RWPE1 (cell line): Measurements from ENCODE around the gene AKAP9.
"Not testable (repeated sequence)": the region's sequence is repeated elsewhere in the genome, so short reads cannot be mapped to it uniquely, and the experiment has no call there.

Experiments used
- CTCF ChIA-PET: fragments of 350-600 bp; sonication (Branson Sonifier 250); formaldehyde crosslinking; extraction: SDS; loops from one replicate; lab custom pipeline; 2021; lab: Yijun Ruan, JAX
- POLR2A ChIA-PET: fragments of 400-600 bp; formaldehyde crosslinking; extraction: SDS; loops from one replicate; lab custom pipeline; 2020; ENCODE audit warnings: antibody characterized with exemption; ENCODE audit not compliant: low non-redundant PET; lab: Yijun Ruan, JAX
- DNase-seq: peaks from one replicate; pipeline ENCODE4 v3.0.0; 2012; ENCODE audit warnings: low spot score
- H3K27ac ChIP-seq: fragments of 450-650 bp; 2 replicates; pipeline ENCODE4 v1.5.1; 2017
- CTCF ChIP-seq: fragments of 450-650 bp; conservative IDR thresholded peaks from 2 replicates; pipeline ENCODE4 v1.5.1; 2017; ENCODE audit warnings: low read depth, mild to moderate bottlenecking

AKAP9 gene

GRCh38 chr7:91940572-91941341 lies at the start of gene AKAP9:
TSS of gene AKAP9 (plus strand) at chr7:91940862. CDS start at chr7:91941100, 238 bp downstream.
- peak within 1 kb of the TSS; percentile 92 for H3K27ac ChIP-seq
- ChIA-PET CTCF (interaction anchor here (1.0 kb wide), 1 partner anchor 110 kb away, joined by 3 read pairs; no protein-coding TSS in a partner anchor), POLR2A (no interaction called here)
- DNase-seq, result peak; percentile 85
- no peak for TF ChIP-seq CTCF

DNA sequence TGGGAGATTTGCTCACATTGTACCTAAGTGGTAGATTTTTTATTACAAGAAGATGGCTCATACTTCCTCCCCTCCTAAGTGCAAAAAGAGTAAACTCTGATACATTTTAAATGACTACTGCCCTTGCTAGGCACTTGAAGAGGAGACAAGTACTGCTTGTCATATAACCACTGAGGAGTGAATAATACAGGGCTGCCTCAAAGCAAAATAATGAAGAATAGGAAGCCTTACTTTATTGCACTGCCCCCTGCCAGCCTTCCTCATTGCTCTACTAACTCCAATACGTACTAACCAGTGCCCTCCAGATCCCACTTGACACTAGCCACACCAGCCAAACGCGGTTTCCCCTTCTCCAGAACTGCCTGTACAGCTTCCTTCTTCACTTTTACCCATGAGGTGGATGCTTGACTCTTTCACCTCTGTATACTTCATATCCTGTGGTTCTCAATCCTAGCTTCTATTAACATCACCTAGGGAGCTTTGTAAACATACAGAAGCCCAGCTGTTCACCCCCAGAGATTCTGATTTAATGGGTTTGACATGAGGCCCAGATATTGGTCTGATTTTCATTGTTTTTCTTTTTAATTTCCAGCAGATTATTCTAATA lies 48.5 kb upstream of the AKAP9 start:
- no peak overlapping the region for H3K27ac ChIP-seq
- POLR2A ChIA-PET, result no interaction called here
- TF ChIP-seq CTCF, result no peak
- CTCF ChIA-PET, result interaction anchor here (0.7 to 1.2 kb wide), 3 partner anchors 11 to 569 kb away, joined by 3 to 5 read pairs (median 5); no protein-coding TSS in a partner anchor
- DNase-seq, result no peak

- CTCF ChIA-PET, result interaction anchor here (0.7 to 1.2 kb wide), 3 partner anchors 12 to 568 kb away, joined by 3 to 5 read pairs (median 5); no protein-coding TSS in a partner anchor
- DNase-seq, result peak; percentile 35
- TF ChIP-seq CTCF, result no peak
- POLR2A ChIA-PET, result no interaction called here
- no peak overlapping the region for H3K27ac ChIP-seq
Observed at GRCh38 chr7:91892821-91893340, 47.8 kb upstream of the AKAP9 start.

- CTCF ChIA-PET, POLR2A ChIA-PET, DNase-seq: not testable (repeated sequence)
Observed at GRCh38 chr7:91893699-91894098, 47.0 kb upstream of the AKAP9 start.

DNA sequence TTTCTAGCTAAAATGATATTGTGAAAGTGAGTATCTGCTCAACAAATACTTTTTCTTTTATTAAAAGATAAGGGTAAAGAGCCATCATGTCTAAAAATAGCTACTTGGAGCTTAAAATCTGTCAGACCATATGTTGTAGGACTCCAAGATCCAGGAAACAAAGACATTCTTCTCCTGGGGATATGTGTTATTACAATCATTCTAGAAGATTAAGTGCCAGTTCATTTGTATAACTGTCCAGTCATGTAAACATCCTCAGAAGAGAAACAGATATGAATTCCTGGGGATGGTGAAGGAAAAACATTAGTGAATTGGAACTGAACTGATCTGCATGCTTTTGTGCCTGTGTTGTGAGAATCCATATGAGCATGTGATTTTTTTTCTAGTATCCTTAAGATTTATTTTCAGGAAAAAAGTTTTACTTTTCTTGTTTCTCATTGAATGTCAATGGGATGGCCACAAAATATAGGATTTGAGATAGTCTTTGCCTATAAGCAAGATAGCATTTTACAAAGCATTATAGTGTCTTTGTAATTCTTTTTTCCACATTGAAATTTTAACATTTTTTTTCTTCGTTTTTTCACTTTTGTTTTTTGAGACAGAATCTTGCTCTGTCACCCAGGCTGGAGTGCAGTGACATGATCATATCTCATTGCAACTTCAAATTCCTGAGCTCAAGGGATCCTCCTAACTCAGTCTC lies 45.7 kb upstream of the AKAP9 start:
- ChIA-PET CTCF (interaction anchor here (0.7 kb wide), 1 partner anchor 151 kb away, joined by 4 read pairs; no protein-coding TSS in a partner anchor), POLR2A (no interaction called here)
- no peak for TF ChIP-seq CTCF
- DNase-seq, result no peak
- no peak overlapping the region for H3K27ac ChIP-seq

More at GRCh38 chr7:91893699-91894098, 47.0 kb upstream of the AKAP9 start:
- H3K27ac ChIP-seq, result not testable (repeated sequence)

DNA sequence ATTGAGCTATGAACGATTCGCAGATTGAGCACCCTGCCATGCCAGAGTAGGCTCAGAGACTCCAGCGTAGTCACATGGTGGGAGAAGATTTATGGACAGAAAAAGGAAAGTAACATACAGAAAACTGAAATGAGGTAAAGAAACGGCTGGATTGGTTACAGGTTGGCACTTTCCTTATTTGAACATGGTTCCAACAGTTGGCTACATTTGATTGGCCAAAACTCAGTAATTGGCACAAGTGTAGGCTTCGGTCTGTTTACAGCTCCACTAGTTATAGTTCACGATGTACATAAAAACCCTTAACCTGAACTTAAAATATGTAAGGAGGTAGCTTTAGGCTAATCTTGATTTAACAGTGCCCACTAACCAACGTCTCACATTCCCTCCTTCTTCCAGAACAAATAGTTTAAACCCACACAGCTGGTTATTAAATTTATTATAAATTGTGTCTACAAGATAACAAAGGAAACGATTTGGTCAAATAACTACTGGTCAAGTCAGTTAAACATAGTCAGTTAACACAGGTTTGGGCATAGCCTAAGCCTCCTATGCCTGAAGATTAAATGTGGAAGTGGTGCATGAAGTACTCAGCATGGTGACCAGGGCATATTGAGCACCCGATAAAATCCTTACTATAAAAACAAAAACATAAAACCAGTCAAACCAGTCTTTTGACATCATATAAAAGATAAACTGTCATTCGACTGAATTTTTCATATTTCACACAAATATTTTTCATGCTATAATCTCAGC lies 42.2 kb upstream of the AKAP9 start:
- POLR2A ChIA-PET, result no interaction called here
- no peak for TF ChIP-seq CTCF
- no peak for DNase-seq
- H3K27ac ChIP-seq, result no peak overlapping the region
- CTCF ChIA-PET, result interaction anchor here (1.0 kb wide), 1 partner anchor 12 kb away, joined by 3 read pairs; no protein-coding TSS in a partner anchor
